GM15510 (cell line): ENCODE measurements around the gene TMUB2.

Experiments
- POLR2A ChIP-seq: IDR thresholded peaks from 3 replicates; pipeline ENCODE4 v1.6.1; 2011; ENCODE audit warnings: borderline replicate concordance; ENCODE audit not compliant: insufficient read length; ENCODE audit errors: extremely low read depth

The TMUB2 gene

DNA sequence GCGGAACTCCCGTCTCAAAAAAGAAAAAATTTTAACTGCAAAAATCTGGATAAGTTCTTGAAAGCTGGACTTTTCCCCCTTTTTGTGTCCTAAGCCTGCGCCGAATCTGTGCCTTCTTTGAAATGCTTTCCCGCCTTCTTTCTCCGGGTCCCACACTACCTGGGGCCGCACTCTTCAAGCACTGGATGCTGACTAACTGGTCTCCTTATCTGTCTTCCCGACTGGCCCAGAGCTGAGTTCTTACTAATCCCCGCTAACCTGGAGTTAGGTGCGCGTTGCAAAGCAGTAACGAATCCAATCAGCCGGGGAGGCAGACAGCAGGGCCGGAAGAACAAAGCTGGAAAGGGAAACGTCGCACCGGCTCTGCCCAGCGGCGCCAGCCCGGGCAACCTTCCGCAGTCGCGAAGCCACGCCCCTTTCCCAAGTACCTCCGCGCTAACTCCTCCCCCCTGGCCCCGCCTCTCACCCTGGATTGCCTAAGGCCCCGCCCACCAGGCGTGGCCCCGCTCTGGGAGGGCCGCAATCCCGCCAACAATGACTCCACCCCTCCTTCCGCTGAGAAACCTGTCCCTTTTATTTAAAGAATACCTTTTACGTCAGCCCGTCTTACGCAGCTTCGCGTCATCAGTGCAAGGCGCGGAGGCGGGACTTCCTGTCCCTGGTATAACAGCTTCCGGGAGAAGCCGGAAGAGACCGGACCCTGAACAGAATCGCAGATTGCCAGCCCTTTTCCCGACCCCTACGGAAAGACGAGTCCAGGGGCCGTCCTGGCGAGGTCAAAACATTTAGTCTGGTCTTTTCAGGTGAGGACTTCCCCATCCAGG is at the start of gene TMUB2:
Gene TMUB2, plus strand, starts transcription at position 666 of the 824 bp plus-strand sequence. CDS start 737 bp downstream, outside the sequence.
- TF ChIP-seq POLR2A, result peak; percentile 92

DNA sequence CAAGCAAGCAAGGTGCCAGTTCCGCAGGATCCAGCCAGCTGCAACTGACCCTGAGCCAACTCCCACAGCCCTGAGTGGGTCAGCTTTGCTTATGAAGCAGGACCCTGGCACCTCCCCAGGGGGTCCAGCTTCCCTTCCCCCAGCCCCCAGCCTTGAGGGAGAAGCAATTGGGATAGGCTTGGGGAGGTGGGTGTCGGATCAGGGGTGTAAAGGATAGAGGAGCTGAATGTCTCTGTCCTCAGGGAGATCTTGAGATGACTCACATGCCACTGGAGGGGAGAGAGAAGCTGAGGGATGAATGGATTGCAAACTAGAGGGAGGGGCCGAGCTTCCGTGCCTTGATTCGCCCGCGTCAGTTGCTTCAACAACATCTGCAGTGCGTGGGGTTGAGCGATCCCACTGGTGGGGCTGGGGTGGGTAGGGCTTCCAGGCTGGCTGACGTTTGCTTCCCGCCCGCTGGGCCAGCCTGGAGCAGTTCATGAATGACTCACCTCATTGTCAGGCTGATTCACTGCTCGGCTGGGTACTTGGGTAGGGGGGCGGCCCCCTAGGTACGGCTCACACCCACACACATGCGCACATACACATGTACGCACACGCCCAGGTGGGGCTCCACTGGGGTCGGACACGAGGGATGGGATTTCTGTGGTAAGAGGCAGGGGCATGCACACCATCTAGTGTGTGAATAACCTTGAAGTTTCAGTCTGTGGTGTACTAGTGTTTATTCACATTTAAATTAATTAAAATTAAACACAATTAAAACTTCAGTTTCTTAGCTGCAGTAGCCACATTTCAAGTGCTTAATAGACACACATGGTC is 48.7 kb upstream of the TMUB2 start:
- TF ChIP-seq POLR2A, result no peak

DNA sequence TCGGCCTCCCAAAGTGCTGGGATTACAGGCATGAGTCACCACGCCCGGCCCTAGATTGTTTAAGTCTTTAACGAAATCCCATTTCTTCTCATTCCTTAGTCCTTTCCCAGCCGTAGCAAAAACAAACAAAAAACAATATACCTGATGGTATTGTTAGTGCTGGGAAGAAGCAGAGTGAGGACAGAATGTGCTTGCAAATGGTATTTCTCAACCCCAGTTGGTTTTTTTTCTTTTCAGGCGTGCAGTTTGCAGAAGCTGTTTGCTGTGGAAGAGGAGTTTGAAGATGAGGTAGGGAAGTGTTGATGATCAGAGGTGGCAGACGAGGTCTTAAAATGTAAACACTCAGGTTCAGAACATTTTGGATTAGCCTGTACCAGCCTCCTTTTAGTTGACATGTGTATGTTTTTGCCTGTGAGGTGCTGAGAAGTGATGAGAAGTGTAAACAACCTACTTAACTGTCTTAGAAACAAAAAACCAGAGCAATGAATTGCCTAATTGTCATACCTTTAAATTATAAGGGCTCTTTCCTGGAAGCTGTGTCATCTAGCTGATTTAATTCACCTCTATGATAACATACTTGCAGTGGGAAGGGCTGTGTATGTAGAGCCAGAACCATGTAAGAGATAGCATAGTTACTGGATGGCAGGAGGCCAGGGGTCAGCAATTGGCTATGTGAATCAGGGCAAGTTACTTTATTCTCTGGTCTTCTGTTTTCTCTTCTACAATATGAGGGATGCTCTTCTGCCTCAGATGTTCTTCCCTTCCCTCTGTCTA is 41.6 kb upstream of the TMUB2 start:
- no peak for TF ChIP-seq POLR2A

DNA sequence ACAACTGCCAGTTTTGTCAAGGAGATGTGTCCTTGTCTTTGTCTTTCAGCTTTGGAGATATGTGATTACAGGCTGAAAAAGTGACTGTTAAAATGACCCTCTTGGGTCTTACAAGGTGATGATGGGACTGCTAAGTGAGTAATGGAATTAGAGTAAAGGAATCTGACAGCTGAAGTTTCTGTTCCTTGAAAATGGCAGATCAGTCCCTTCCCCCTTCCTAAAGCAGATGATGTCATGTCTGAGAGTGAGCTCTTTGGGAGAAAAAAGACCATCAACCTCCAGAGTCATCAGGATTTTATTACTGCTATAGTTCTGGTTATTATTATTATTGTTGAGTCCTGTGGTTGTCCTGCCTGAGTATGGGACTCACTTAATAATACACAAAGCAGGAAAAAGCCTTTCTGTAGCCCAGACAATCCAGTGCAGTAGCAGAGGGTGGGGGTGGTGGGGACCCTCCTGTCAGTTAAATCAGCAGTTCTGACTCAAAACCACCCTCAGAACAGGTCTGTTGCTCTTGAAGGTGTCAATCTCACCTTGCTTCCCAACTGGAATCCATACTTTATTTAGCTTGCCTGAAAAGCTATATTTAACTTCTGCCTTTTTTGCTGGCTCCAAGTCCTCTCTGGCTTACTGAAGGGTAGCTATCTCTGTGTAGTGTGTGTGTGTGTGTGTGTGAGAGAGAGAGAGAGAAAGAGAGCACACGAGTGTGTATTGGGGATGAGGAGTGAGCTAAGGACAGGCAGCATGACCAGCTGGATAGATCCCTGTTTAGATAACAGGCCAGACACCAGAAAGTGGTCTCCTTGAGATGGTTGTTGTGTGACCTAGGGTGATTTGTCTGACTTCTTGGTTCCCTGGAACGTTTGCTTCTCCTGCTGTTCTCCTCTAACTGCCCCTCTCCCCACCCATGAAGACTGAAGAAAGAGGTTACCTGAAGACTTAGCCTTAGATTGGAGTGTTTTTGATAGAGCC is 40.1 kb upstream of the TMUB2 start:
- TF ChIP-seq POLR2A, result no peak

DNA sequence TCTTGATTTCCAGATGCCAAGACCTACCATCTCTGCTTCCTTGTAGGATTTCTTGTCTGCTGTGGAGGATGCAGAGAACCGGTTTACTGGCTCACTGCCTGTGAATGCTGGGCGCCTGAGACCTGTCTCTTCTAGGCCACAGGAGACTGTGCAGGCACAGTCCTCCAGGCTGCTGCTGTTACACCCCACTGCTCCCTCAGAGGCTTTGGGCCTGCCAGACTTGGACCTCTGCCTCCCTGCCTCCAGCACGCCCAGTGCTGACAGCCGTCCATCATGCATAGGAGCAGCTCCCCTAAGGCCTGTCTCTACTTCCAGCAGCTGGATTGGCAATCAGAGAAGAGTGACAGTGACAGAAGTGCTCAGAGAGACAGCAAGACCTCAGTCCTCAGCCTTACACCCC is 39.0 kb upstream of the TMUB2 start:
- no peak for TF ChIP-seq POLR2A

GRCh38 chr17:44149750-44150329 is 36.9 kb upstream of the TMUB2 start:
- no peak for TF ChIP-seq POLR2A

- TF ChIP-seq POLR2A, result no peak
Observed at GRCh38 chr17:44152875-44153274, 33.9 kb upstream of the TMUB2 start.

GRCh38 chr17:44155488-44155887 is 31.3 kb upstream of the TMUB2 start:
- no peak for TF ChIP-seq POLR2A

DNA sequence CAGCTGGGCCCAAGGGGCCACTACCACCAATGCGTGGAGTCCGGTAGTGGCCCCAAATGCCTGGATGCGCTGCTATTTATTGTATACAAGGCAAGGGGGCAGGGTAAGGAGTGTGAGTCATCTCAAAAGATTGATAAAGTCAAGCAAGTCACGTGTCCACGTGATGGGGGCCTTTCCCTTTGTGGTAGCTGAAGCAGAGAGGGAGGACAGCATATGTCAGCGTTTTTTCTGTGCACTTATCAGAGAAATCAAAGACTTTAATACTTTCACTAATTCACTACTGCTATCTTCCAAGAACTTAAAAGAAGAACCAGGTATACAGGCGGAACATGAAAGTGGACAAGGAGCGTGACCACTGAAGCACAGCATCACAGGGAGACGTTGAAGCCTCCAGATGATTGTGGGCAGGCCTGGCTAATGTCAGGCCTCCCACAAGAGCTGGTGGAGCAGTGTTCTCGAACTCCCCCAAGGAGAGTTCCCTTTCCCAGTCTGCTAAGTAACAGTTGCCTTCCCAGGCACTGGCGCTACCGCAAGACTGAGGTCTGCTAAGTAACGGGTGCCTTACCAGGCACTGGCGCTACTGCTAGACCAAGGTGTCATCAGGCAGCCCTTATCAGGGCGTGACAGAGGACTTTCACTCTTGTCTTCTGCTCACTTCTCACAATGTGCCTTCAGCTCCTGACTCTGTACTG is 27.1 kb upstream of the TMUB2 start:
- TF ChIP-seq POLR2A, result no peak

DNA sequence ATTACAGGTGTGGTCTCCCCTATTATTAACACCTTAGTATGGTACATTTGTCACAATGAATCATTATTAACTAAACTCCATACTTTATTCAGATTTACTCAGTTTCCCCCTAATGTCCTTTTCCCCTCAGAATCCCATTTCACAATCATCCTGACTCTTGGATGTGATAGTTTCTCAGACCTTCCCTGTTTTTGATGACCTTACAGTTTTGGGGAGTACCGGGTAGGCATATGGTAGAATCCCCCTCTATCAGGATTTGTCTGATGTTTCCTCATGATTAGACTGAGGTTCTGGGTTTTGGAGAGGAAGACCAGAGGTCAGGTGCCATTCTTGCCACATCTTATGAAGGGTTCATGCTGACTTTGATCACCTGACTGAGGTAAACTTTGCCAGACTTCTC is 22.3 kb upstream of the TMUB2 start:
- TF ChIP-seq POLR2A, result no peak

DNA sequence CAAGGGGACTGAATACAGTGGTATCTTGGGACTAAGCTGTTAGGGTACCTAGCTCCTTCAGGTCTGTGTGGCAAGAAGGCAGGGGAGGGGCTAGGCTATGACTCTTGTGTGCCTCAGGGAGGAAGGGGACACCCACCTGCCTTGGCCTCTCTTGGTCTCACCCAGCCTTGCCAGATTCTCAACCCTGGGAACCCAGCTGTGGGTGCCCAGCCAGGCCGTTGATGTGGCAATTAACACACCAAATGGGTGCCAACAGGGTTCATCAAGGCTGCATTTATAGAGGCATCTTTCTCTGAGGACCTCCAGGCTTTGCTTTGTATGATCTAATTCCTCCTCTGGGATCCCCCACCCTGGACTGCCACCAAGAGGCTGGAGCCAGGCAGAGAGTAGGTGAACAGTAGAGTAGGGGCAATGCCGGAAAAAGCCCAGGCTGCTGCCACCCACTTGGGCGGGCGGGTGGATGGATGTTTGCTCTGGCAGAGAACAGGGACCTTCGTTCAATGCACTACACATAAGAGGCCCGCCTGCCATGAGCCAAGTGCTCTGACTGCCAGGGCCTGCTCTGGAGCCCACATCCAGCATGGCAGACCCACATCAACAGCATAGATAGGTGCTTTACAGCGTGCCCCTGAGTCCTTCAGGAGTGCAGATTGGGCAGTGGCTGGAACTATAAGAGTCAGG is 19.5 kb upstream of the TMUB2 start:
- TF ChIP-seq POLR2A, result no peak

- no peak for TF ChIP-seq POLR2A
Observed at GRCh38 chr17:44170135-44170498, 16.7 kb upstream of the TMUB2 start.
